AG10803 (cell line): ENCODE data around the gene PROSER1.

Experiments
- DNase-seq: peaks from one replicate; pipeline ENCODE4 v3.0.0; 2010; ENCODE audit warnings: low read depth
- H3K4me3 ChIP-seq: 2 replicates; pipeline ENCODE4 v1.5.1; 2011; ENCODE audit warnings: mild to moderate bottlenecking, low read length, control low read depth
- TF ChIP-seq, protein P1 (sequence below): conservative IDR thresholded peaks from 2 replicates; pipeline ENCODE4 v1.5.1; 2011; ENCODE audit warnings: mild to moderate bottlenecking, low read length, control low read depth, inconsistent platforms

PROSER1 gene

GRCh38 chr13:39034085-39034484, 3.8 kb downstream of the PROSER1 start:
- no peak for DNase-seq
- no peak overlapping the region for H3K4me3 ChIP-seq
- TF ChIP-seq, protein P1, sequence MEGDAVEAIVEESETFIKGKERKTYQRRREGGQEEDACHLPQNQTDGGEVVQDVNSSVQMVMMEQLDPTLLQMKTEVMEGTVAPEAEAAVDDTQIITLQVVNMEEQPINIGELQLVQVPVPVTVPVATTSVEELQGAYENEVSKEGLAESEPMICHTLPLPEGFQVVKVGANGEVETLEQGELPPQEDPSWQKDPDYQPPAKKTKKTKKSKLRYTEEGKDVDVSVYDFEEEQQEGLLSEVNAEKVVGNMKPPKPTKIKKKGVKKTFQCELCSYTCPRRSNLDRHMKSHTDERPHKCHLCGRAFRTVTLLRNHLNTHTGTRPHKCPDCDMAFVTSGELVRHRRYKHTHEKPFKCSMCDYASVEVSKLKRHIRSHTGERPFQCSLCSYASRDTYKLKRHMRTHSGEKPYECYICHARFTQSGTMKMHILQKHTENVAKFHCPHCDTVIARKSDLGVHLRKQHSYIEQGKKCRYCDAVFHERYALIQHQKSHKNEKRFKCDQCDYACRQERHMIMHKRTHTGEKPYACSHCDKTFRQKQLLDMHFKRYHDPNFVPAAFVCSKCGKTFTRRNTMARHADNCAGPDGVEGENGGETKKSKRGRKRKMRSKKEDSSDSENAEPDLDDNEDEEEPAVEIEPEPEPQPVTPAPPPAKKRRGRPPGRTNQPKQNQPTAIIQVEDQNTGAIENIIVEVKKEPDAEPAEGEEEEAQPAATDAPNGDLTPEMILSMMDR: no peak

GRCh38 chr13:39032150-39032549, 5.7 kb downstream of the PROSER1 start:
- DNase-seq: no peak
- TF ChIP-seq, protein P1: no peak
- no peak overlapping the region for H3K4me3 ChIP-seq

DNA sequence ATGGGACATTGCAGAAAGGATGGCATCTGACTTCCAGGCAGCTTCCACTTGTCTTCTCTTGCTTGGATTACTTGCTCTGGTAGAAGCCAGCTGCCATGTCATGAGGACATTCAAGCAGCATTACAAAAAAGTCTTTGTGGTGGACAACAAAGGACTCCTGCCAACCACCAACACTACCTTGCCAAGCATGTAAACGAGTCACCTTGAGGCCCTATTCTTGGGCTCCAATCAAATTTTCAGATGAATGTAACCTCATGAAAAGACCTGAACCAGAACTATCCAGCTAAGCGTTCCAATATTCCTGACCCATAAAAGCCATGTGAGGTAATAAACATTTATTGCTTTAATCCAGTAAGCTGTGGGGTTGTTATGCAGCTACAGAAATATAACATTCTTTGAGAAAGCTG, 12.5 kb downstream of the PROSER1 start:
- no peak overlapping the region for H3K4me3 ChIP-seq
- TF ChIP-seq, protein P1: no peak
- DNase-seq: peak; percentile 2

GRCh38 chr13:39023761-39024160, 14.1 kb downstream of the PROSER1 start:
- no peak for DNase-seq
- no peak overlapping the region for H3K4me3 ChIP-seq
- TF ChIP-seq, protein P1: no peak

DNA sequence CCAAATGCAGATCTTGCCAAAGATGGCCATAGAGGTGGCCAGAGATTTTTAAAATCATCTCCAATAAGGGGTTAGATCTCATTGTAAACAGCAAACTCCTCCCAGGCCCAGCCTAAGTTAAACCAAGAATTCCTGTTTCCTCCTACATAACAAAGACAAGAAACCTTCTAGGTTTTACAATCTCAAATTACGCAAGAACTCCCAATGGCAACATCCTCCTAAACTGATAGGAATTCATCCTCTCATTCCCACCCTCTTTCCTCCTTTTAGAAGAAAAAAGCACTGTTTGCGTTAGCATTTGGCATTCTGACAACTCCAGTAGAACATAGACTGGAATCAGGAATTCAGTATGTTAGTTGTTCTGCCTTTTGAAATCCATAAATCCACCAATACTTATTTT, 14.6 kb downstream of the PROSER1 start:
- DNase-seq: peak; percentile 13
- no peak overlapping the region for H3K4me3 ChIP-seq
- TF ChIP-seq, protein P1: no peak

DNA sequence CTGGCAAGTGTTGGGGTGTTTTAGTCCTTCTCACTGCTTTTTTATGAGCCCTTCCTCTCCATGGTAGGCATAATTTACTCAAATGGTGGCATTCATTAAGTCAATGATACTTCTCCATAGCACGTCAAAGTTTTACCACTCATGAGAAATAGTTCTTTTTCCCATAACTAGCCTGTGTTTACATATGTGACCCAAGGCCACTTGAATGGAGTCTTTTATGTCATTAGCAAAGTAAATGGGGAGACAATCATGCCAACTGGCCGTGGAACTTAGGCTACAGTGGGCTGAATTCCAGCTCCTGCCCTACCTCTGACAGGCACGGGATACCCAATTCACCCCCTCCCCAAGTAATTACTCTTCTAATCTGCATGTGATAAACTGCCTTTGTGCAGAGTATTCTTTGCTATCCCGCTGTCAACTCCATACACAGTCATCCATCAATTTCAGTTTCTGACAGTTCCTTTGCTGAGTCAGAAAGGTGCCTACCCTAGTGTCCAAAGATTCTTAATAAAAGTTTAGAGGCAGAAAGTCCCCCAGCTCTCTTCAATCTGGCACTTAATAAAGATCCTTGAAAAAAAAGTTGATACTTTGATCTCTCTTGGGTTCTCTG, 16.9 kb downstream of the PROSER1 start:
- TF ChIP-seq, protein P1: no peak
- no peak for DNase-seq
- H3K4me3 ChIP-seq: no peak overlapping the region

DNA sequence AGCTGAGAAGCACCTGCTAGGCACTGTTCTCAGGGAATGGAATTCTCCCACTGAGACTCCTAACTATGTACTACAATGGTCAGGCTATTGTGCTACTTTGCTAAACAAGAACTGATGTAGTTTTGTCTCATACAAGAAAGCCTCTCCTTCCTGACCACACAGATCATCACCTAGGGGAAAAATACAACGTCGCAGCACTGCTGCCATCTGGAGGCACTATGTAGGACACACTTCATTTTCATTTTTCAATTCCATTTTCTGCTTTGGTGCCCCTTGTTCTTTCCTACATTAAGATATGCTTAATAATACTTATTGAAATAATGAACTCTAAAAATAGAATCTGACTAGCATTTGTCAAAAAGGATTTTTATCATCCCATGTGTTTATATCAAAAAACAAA, 21.1 kb downstream of the PROSER1 start:
- DNase-seq: peak; percentile 15
- no peak overlapping the region for H3K4me3 ChIP-seq
- TF ChIP-seq, protein P1: peak; percentile 51
